Activated naive CD4-positive, alpha-beta T cell treated with anti-CD3 and anti-CD28 coated beads, Interleukin-2, amount 50 U/mL, for 72 hours (primary cell): Measurements from ENCODE around the gene NAMPT. TPM values are rescaled to one million over a fixed set of nuclear protein-coding genes. Genes with fewer than 3 reads are reported as not detected.
"Not testable (repeated sequence)": the region's sequence is repeated elsewhere in the genome, so short reads cannot be mapped to it uniquely, and the experiment has no call there.

Source experiments
- ATAC-seq, 2 donors: fragments of 150-1000 bp; cut with Tn5 transposase; 2 replicates each; pipeline ENCODE4 v1.10.0; 2021; ENCODE audit warnings: mild to moderate bottlenecking in 2 of 2, moderate library complexity in 2 of 2
- DNase-seq, 2 donors: peaks; one replicate each; pipeline ENCODE4 v3.0.0; 2021 to 2022; ENCODE audit warnings: low spot score in 2 of 2
- H3K27ac Mint-ChIP-seq, 2 donors: one replicate each; pipeline ENCODE4 v1.8.0; 2022; ENCODE audit warnings: mild to moderate bottlenecking in 2 of 2, mixed read lengths in 2 of 2
- H3K36me3 Mint-ChIP-seq, 2 donors: one replicate each; pipeline ENCODE4 v1.8.0; 2022; ENCODE audit warnings: mixed read lengths in 2 of 2
- H3K9me3 Mint-ChIP-seq, 2 donors: one replicate each; pipeline ENCODE4 v1.8.0; 2022; ENCODE audit warnings: mixed read lengths in 2 of 2
- total RNA-seq, 2 donors: library from RNA; stranded (reverse); gene quantifications; one replicate each; pipeline ENCODE4 v1.2.3, GENCODE V29; 2022

Gene NAMPT
- 100 to 1,000 TPM; 334 to 524 TPM for total RNA-seq

DNA sequence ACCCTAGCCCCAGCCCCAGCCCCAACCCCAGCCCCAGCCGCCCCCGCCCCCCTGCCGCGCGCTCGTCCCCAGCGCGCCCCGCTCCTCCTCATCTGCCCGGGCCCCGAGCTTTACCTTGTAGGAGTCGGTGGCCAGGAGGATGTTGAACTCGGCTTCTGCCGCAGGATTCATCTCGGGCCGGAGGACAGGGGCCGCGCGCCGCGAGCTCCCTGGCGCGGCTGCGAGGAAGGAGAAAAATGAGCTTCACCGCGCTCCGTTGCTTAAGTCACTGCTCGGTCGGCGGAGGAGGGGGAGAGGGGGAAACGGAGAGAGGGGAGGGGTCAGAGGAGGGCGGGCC lies at the start of gene NAMPT:
TSS of gene NAMPT (minus strand) at position 270 of the 337 bp plus-strand sequence. CDS start at position 171, 99 bp downstream.
- H3K36me3 Mint-ChIP-seq: peaks cover 22 to 35% of the 10 kb centered on the region in 2 donors
- H3K27ac Mint-ChIP-seq: peak within 1 kb of the TSS; percentile 94 to 99
- no peaks in the 10 kb centered on the region for H3K9me3 Mint-ChIP-seq
- ATAC-seq (no peak), DNase-seq (no peak)

DNA sequence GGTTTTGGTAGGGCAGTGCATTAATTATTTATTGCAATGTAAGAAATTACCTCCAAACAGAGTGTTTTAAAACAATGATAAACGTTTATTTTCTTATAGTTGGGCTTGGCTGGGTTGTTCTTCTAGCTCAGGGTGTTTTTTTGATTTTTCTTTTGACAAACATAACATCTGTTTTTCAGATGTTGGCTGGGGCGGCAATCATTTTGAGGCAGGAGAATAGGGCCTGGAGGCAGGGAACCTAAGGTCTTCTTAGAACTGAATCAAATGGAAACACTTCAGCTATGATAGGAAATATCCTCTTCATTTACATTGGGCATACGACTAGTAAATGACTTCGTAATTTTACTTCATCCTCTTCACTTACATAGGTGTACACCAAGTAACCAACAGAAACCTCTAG lies 47.4 kb upstream of the NAMPT start:
- Mint-ChIP-seq H3K9me3 (peaks cover 0 to 1% of the 10 kb centered on the region in 2 donors), H3K27ac (no peak overlapping the region), H3K36me3 (peaks cover 4 to 19% of the 10 kb centered on the region in 2 donors)
- DNase-seq: no peak
- ATAC-seq: no peak

DNA sequence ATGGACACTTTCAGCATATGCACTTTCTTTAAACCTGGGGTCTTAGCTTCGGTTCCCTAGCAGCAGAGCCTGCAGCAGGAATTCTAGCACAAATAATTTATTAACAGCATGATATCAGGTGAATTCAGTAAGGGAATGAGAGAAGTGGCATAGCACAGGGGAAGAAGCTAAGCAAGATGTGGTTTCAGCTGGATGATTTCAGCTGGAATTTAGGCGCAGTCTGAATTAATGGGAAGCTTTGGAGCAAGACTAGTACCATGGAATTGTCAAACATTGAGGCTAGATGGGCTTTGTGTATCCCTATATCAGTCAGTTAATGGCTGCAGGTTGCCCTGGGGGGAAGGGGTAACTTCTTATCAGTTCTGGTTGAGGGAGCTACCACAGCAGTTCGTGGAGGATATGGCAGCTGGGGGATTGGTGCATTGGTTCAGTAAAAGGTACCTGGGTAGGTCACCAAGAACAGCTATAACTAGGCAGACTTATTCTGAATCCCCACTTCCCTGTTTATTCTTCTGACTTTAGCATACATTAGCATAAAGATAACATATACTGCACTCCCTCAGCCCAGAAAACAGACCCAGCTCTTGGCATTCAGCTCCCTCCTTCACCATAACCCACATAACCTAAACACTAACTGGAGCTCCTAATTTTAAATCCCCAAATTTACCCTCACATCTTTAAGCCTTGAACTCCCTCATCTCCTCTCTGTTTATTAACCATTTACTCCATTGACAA lies 46.8 kb upstream of the NAMPT start:
- Mint-ChIP-seq H3K27ac (no peak overlapping the region), H3K9me3 (no peaks in the 10 kb centered on the region), H3K36me3 (peaks cover 0 to 14% of the 10 kb centered on the region in 2 donors)
- DNase-seq (no peak), ATAC-seq (no peak)

DNA sequence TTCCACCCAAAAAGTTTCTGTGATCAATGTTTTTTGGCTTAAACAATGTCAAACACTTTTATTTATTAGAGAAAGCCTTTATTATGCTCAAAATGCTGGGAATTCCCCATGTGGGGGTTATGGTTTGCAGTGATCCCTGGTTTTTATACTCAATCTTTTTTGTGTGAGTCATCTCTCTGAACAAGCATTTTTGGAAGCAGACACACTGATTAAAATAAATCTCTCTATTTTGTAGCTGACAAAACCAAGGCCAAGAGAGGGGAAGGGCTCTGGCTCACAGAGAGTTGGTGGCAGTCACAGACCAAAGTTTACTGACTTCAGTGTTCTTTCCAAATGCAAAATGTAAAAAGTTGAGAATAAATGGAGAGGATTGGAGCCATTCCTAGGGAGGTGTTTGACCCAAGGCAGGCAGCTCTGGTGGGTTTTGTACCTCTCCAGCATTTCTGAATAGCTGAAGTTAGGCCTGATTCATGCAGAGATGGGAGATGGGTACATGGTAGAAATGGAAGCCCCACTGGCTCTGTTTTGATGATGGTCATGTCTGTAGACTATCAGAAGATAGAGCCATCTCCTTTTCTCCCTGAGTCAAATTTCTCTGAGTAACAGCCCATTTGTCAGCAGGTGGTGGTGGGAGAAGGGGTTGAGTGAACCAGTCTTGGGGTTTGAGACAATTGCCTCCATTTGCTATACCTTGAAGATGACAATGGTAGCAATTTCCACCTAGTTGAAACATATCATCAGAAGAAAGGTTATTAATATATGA lies 45.4 kb upstream of the NAMPT start:
- DNase-seq (no peak), ATAC-seq (peak; percentile 43 to 64)
- Mint-ChIP-seq H3K36me3 (peaks cover 0 to 8% of the 10 kb centered on the region in 2 donors), H3K9me3 (no peaks in the 10 kb centered on the region), H3K27ac (peak overlapping the region in 1 of 2 donors; percentile 70)

DNA sequence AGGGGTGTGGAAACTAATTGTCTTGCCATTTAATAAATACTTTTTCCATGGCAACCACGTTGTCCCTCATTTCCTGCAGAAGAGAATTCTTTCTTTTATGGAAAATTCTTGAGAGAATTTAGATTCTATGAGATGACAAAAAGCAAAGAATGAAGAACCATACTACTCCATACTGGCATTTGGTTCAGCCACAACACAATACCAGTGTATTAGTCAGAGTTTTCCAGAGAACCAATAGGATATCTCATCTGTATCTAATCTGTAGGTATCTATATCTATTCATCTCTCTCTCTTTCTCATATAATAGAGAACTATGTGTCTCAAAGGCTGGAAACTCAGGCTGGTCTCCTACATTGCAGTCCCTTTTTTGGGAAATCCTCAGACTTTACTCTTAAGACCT lies 44.6 kb upstream of the NAMPT start:
- H3K36me3 Mint-ChIP-seq: peaks cover 0 to 8% of the 10 kb centered on the region in 2 donors
- DNase-seq (no peak), ATAC-seq (no peak)
- H3K9me3 Mint-ChIP-seq: no peaks in the 10 kb centered on the region
- no peak overlapping the region for H3K27ac Mint-ChIP-seq

DNA sequence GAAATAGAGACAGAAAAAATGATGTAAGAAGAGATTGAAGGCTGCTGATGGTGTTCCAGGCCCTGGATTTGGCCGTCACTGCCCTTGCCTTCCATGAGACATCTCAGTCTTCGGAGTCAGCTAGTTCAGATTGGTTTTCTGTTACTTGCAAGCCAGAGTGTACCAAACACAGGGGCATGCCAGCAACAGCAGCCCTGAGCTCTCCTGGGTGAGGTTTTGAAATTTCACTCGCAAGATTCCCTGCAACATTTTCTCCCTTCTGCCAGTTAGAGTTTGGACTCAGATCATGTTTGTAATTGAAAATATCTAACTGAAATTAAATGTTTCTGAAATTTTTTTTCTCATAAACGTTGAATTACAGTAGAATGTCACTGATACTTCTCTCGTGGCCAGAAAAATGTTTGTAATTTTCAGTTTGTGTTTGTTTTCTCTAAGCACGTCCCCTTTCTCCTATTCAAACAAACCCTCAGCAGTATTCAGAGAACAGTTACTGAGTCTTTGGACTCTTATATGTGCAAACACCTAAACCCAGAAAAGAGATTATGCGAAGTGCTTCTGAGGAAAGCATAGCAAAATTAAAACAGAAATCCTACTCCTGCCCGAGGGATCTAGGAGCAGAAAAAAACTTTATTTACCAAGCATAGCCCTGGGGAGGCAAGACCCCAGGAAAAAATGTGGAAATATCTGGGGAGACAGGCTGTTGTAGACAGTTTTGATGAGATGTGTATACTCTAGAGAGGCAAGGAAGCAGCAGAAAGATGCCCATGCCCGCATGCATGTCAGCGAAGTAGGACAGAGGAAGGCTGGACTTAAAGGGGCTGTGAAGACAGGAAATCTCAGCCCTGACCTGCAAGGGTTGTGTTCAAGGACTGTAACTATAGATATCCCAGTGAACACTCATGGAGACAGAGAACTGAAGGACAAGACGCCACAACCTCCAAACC lies 43.0 kb upstream of the NAMPT start:
- Mint-ChIP-seq H3K36me3 (peaks cover 0 to 3% of the 10 kb centered on the region in 2 donors), H3K27ac (no peak overlapping the region), H3K9me3 (no peaks in the 10 kb centered on the region)
- ATAC-seq (no peak), DNase-seq (no peak)

DNA sequence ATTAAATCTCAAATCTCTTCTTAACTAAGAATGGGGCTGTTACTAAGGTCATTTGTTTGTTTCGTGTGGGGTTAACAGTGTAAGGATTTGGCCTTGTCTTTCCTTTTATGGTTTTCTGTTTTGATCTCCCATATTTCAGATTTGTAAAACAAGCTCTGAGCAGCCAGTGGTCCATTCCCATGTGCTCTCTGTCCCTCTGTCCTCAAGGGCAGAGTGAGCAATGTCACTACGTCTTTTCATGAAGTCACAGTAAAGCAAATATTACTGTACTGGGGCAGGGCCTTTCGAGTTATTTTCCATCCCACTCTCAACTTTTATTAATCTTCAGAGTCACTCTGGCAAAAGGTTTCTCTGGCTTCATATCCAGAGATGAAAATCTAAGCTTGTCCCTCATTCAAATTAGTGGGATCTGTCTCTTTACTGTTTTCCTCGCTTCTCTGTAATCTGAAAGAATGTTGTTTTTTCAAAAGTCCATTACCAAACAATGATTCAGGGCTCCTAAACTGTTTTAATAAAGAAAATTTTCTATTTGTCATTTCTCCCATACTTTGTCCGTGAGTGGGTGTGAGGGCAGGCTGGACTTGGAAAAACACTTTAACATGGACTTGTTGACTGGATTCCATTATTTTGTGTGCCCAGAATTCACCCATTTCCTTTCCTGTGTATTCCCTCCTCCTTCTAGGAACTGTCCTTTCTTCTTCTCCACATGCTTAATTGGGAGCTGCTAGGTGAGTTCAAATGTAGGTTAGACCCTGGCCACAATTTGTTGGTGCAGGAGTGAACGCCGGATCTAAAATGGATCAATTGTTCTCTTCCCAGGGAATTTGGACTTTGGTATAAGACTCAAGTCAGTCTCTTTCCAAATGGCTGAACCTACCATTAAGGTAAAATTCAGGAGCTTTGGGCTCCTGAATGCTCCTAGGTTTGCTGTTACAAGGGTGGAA lies 42.1 kb upstream of the NAMPT start:
- no peak for DNase-seq
- H3K27ac Mint-ChIP-seq: no peak overlapping the region
- peaks cover 0 to 6% of the 10 kb centered on the region in 2 donors for H3K9me3 Mint-ChIP-seq
- no peak for ATAC-seq
- peaks cover 0 to 7% of the 10 kb centered on the region in 2 donors for H3K36me3 Mint-ChIP-seq

DNA sequence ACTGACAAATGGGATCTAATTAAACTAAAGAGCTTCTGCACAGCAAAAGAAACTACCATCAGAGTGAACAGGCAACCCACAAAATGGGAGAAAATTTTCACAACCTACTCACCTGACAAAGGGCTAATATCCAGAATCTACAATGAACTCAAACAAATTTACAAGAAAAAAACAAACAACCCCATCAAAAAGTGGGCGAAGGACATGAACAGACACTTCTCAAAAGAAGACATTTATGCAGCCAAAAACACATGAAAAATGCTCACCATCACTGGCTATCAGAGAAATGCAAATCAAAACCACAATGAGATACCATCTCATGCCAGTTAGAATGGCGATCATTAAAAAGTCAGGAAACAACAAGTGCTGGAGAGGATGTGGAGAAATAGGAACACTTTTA lies 39.7 kb upstream of the NAMPT start:
- Mint-ChIP-seq H3K9me3 (peaks cover 4 to 11% of the 10 kb centered on the region in 2 donors), H3K36me3 (peaks cover 6 to 14% of the 10 kb centered on the region in 2 donors)
- H3K27ac Mint-ChIP-seq, ATAC-seq, DNase-seq: not testable (repeated sequence)

DNA sequence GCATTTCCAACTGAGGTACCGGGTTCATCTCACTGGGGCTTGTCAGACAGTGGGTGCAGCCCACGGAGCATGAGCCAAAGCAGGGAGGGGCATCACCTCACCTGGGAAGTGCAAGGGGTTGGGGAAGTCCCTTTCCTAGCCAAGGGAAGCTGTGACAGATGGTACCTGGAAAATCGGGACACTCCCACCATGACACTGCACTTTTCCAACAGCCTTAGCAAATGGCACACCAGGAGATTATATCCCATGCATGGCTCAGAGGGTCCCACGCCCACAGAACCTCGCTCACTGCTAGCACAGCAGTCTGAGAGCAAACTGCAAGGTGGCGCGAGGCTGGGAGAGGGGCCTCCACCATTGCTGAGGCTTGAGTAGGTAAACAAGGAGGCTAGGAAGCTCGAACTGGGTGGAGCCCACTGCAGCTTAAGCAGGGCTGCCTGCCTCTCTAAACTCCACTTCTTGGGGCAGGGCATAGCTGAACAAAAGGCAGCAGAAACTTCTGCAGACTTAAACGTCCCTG lies 35.5 kb upstream of the NAMPT start:
- peaks cover 4 to 14% of the 10 kb centered on the region in 2 donors for H3K9me3 Mint-ChIP-seq
- not testable (repeated sequence) for ATAC-seq, H3K27ac Mint-ChIP-seq, DNase-seq
- H3K36me3 Mint-ChIP-seq: peaks cover 8 to 17% of the 10 kb centered on the region in 2 donors

DNA sequence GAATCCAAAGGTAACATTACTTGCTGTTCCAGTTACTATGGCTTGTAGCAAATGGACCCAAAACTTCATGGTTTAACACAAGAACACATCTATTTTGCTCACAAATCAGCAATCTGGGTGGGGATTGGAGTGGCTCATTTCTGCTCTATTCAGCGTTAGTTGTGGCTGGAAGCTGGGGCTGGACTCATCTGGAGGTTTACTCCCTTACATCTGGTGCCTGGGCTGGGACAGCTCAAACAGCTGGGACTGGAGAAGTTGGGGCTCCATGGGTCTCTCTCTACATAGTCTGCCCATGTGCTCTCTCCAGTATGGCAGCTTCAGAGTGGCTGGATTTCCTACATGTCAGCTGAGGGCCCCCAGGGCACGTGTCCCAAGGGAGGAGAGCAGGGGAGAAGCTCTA lies 33.7 kb upstream of the NAMPT start:
- peaks cover 4 to 28% of the 10 kb centered on the region in 2 donors for H3K9me3 Mint-ChIP-seq
- peaks cover 14 to 28% of the 10 kb centered on the region in 2 donors for H3K36me3 Mint-ChIP-seq
- no peak for DNase-seq
- ATAC-seq: no peak
- no peak overlapping the region for H3K27ac Mint-ChIP-seq

DNA sequence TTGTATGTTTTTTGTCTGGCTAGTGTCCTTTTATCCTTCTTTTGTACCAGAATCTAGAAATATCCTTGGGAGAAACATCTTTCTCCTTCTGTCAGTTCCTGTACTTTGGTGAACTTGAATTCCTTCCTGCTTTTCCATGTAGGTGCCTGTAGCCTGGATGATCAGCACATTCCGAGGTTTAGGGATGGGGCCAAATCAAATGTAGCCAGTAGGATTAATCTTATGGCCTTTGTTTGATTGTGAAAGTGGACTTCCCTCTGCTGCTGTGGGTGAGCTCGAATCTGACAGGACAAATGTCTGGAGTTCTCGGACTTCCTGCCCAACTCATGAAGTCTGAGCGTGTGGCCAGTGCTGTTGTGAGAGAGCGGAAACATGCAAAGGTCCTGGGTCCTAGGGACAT lies 33.2 kb upstream of the NAMPT start:
- Mint-ChIP-seq H3K27ac (no peak overlapping the region), H3K36me3 (peaks cover 14 to 28% of the 10 kb centered on the region in 2 donors), H3K9me3 (peaks cover 4 to 28% of the 10 kb centered on the region in 2 donors)
- ATAC-seq (no peak), DNase-seq (no peak)

DNA sequence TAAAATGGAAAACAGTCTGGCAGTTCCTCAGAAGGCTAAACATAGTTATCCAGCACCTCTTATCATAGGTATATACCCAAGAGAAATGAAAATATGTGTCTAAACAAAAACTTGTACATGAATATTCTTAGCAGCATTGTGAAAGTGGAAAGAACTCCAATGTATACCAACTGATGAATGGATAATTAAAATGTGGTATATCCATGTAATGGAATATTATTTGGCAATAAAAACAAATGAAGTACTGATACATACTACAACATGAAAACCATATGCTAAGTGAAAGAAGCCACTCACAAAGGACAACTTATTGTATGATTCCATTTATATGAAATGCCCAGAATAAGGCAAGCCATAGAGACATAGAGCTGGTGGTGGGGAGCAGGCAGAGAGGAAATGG lies 32.2 kb upstream of the NAMPT start:
- DNase-seq (no peak), ATAC-seq (no peak)
- peaks cover 4 to 25% of the 10 kb centered on the region in 2 donors for H3K9me3 Mint-ChIP-seq
- H3K36me3 Mint-ChIP-seq: peaks cover 14 to 22% of the 10 kb centered on the region in 2 donors
- H3K27ac Mint-ChIP-seq: no peak overlapping the region

DNA sequence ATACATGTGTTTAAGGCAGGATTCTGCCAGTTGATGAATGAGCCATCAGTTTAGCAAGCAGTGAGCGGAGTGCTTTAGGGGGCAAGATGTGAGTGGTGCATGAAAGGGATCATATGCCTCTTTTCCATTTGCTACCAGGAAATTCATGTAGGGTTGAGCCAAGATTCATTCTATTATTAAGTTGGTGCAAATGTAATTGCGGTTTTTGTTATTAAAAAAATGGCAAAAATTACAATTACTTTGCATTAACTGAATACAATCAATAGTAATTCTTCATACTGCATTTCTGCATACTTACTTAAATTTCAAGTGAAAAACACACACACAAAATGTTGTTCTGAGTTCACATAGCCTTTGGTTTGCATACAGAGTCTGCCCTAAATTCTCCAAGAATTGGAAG lies 30.1 kb upstream of the NAMPT start:
- ATAC-seq (no peak), DNase-seq (no peak)
- Mint-ChIP-seq H3K9me3 (peaks cover 0 to 25% of the 10 kb centered on the region in 2 donors), H3K27ac (no peak overlapping the region), H3K36me3 (peaks cover 8 to 14% of the 10 kb centered on the region in 2 donors)

DNA sequence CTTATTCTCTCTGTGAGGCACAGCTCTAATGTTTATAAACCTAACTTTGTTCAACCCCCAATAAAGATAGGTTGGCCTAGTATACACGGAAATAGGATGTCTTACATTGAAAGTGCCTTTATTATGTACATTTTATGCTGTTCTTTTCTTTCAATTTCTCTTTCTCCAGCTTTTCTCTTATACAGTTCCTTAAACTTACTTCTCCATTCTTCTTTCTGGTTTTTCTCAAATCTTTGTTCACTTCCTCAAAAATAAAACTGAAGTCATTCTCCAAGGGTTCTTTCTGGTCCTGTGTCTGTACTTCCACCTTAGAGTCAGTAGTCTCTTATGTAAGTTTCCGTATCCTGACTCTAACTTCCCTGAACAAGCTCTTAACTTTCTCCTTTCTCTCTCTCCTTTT lies 29.2 kb upstream of the NAMPT start:
- DNase-seq (no peak), ATAC-seq (no peak)
- peaks cover 8 to 14% of the 10 kb centered on the region in 2 donors for H3K36me3 Mint-ChIP-seq
- peak overlapping the region in 1 of 2 donors; percentile 9 for H3K27ac Mint-ChIP-seq
- H3K9me3 Mint-ChIP-seq: peaks cover 0 to 25% of the 10 kb centered on the region in 2 donors

DNA sequence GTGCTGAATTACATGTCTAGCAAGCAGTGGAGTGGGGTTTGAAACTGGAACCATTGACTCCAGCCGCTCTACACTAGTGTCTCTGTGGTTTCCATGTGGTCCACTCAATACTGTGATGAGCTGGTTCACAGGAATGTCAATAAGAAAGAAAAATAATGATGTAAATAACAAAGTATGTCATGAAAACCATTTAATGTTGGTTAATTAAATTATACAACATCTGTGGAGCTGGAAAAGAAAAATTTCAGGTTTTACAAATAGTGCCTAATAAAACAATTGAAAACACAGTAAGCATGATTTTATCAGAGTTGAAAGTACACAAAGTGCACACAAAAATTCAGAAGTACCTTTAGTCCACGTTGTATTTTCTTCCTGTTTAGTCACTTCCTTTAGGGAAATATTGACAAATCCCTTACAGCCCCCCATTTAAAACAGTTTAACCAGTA lies 28.7 kb upstream of the NAMPT start:
- Mint-ChIP-seq H3K27ac (peak overlapping the region in 1 of 2 donors; percentile 9), H3K36me3 (peaks cover 8 to 14% of the 10 kb centered on the region in 2 donors), H3K9me3 (peaks cover 0 to 25% of the 10 kb centered on the region in 2 donors)
- ATAC-seq (no peak), DNase-seq (no peak)
